HepG2 (cell line): ENCODE results near the gene FOXA1. TPM values are rescaled to one million over a fixed set of nuclear protein-coding genes. Genes with fewer than 3 reads are reported as not detected.

Experiments used
- ATF5 ChIP-seq: sonication (generic); formaldehyde crosslinking; IDR thresholded peaks from 2 replicates; pipeline ENCODE4 v1.4.0; 2020; ENCODE audit warnings: mild to moderate bottlenecking, low read depth, missing genetic modification reagents
- FOXA3 ChIP-seq: IDR thresholded peaks from 2 replicates; pipeline ENCODE4 v1.6.1; 2016; ENCODE audit warnings: missing genetic modification reagents, missing compliant biosample characterization
- GRHL1 ChIP-seq: sonication (generic); formaldehyde crosslinking; conservative IDR thresholded peaks from 2 replicates; pipeline ENCODE4 v1.8.0; 2022; ENCODE audit warnings: missing genetic modification reagents
- GZF1 ChIP-seq: sonication (generic); formaldehyde crosslinking; IDR thresholded peaks from 2 replicates; pipeline ENCODE4 v1.5.1; 2020; ENCODE audit warnings: mild to moderate bottlenecking, missing genetic modification reagents
- HOXA7 ChIP-seq: sonication (generic); formaldehyde crosslinking; IDR thresholded peaks from 2 replicates; pipeline ENCODE4 v1.8.1; 2022; ENCODE audit warnings: mild to moderate bottlenecking, missing genetic modification reagents, moderate library complexity
- HOXA9 ChIP-seq: sonication (generic); formaldehyde crosslinking; IDR thresholded peaks from 2 replicates; pipeline ENCODE4 v1.8.1; 2022; ENCODE audit warnings: missing genetic modification reagents, mild to moderate bottlenecking, moderate library complexity, borderline replicate concordance
- IRF9 ChIP-seq: sonication (generic); formaldehyde crosslinking; IDR thresholded peaks from 2 replicates; pipeline ENCODE4 v1.8.0; 2022; ENCODE audit warnings: missing genetic modification reagents, mild to moderate bottlenecking, borderline replicate concordance
- MED8 ChIP-seq: sonication (generic); formaldehyde crosslinking; IDR thresholded peaks from 2 replicates; pipeline ENCODE4 v1.8.1; 2023; ENCODE audit warnings: mild to moderate bottlenecking, missing genetic modification reagents; ENCODE audit not compliant: insufficient replicate concordance
- NKX3-1 ChIP-seq: sonication (generic); formaldehyde crosslinking; IDR thresholded peaks from 2 replicates; pipeline ENCODE4 v1.5.0; 2020; ENCODE audit warnings: missing genetic modification reagents
- POGZ ChIP-seq: sonication (generic); formaldehyde crosslinking; IDR thresholded peaks from 2 replicates; pipeline ENCODE4 v1.4.0; 2020; ENCODE audit warnings: mild to moderate bottlenecking, missing genetic modification reagents
- RFX5 ChIP-seq: IDR thresholded peaks from 2 replicates; pipeline ENCODE4 v1.6.1; 2011; ENCODE audit warnings: low read depth, low read length, improper control_type of control experiment
- SIX1 ChIP-seq: sonication (generic); formaldehyde crosslinking; IDR thresholded peaks from 2 replicates; pipeline ENCODE4 v1.4.0; 2020; ENCODE audit warnings: missing genetic modification reagents, borderline replicate concordance
- TMF1 ChIP-seq: sonication (generic); formaldehyde crosslinking; IDR thresholded peaks from 2 replicates; pipeline ENCODE4 v1.8.1; 2022; ENCODE audit warnings: low read depth, missing genetic modification reagents
- U2AF2 ChIP-seq: fragments of 200-400 bp; formaldehyde crosslinking; IDR thresholded peaks from 2 replicates; pipeline ENCODE4 v1.6.1; 2017; ENCODE audit warnings: low read depth, mild to moderate bottlenecking, low read length
- ZBTB38 ChIP-seq: sonication (generic); formaldehyde crosslinking; IDR thresholded peaks from 2 replicates; pipeline ENCODE4 v1.5.1; 2020; ENCODE audit warnings: mild to moderate bottlenecking, missing genetic modification reagents
- ZBTB39 ChIP-seq: sonication (generic); formaldehyde crosslinking; IDR thresholded peaks from 2 replicates; pipeline ENCODE4 v1.5.0; 2020; ENCODE audit warnings: missing genetic modification reagents
- ZFP1 ChIP-seq: IDR thresholded peaks from 2 replicates; pipeline ENCODE4 v1.6.1; 2016
- ZFP62 ChIP-seq: sonication (generic); formaldehyde crosslinking; IDR thresholded peaks from 2 replicates; pipeline ENCODE4 v1.4.0; 2020; ENCODE audit warnings: missing genetic modification reagents
- ZNF24 ChIP-seq: fragments of 450-650 bp; IDR thresholded peaks from 2 replicates; pipeline ENCODE4 v1.6.1; 2017; ENCODE audit warnings: antibody characterized with exemption, mild to moderate bottlenecking
- ZNF253 ChIP-seq: sonication (generic); formaldehyde crosslinking; IDR thresholded peaks from 2 replicates; pipeline ENCODE4 v1.8.0; 2022; ENCODE audit warnings: mild to moderate bottlenecking, missing genetic modification reagents, borderline replicate concordance
- ZNF3 ChIP-seq: IDR thresholded peaks from 2 replicates; pipeline ENCODE4 v1.7.0; 2017; ENCODE audit warnings: inconsistent platforms
- ZNF367 ChIP-seq: sonication (generic); formaldehyde crosslinking; IDR thresholded peaks from 2 replicates; pipeline ENCODE4 v1.4.0; 2020; ENCODE audit warnings: missing genetic modification reagents, borderline replicate concordance
- ZNF567 ChIP-seq: sonication (generic); formaldehyde crosslinking; IDR thresholded peaks from 2 replicates; pipeline ENCODE4 v1.8.1; 2023; ENCODE audit warnings: mild to moderate bottlenecking, missing genetic modification reagents, borderline replicate concordance
- ZNF740 ChIP-seq: sonication (generic); formaldehyde crosslinking; IDR thresholded peaks from 2 replicates; pipeline ENCODE4 v1.4.0; 2020; ENCODE audit warnings: missing genetic modification reagents
- ZNF780A ChIP-seq: sonication (generic); formaldehyde crosslinking; IDR thresholded peaks from 2 replicates; pipeline ENCODE4 v1.8.0; 2022; ENCODE audit warnings: mild to moderate bottlenecking, missing genetic modification reagents, moderate library complexity
- polyA plus RNA-seq, 8 experiments: library from polyadenylated mRNA; depleted of rRNA in 3 of 8; stranded (reverse) in 7 of 8; unstranded in 1 of 8; fragments of >200 nt; fragmentation: Illumina TruSeq in 4 of 8; extraction: Trizol in 4 of 8; gene quantifications; 2 replicates each; pipeline versions ENCODE4 v1.2.1 to v1.2.3, GENCODE V29; 2011 to 2016; ENCODE audit warnings: low read depth in 4 of 8, missing spikeins in 1 of 8, mixed read lengths in 1 of 8; ENCODE audit not compliant: insufficient read depth in 1 of 8
- total RNA-seq, 5 experiments: library from RNA; depleted of rRNA; stranded (reverse); fragments of >200 nt; fragmentation: Illumina TruSeq; extraction: Trizol; gene quantifications; 2 replicates each; pipeline ENCODE4 v1.2.3, GENCODE V29; 2016; ENCODE audit warnings: low read depth in 1 of 5

The FOXA1 gene
- total and polyA plus RNA-seq, 2 of the 13 experiments (the other 11 are each of a cell fraction or from before 2014, with no cell fraction given) = 43.4 to 58.6 TPM

- TF ChIP-seq ZBTB39 (CRISPR knock-in tag) (no peak), RFX5 (no peak), ZNF367 (CRISPR knock-in tag) (no peak), ATF5 (no peak), HOXA9 (no peak), ZNF3 (CRISPR knock-in tag) (no peak; the same call in 1 of the 2 replicates), MED8 (CRISPR knock-in tag) (peak; percentile 40), FOXA3 (CRISPR knock-in tag) (peak; percentile 44), U2AF2 (no peak), TMF1 (CRISPR knock-in tag) (no peak), ZFP1 (CRISPR knock-in tag) (0 out of 2 replicates have a peak, but pooled peaks have one; percentile 67), GZF1 (CRISPR knock-in tag) (no peak; the same call in 1 of the 2 replicates), ZNF253 (CRISPR knock-in tag) (no peak; the same call in 1 of the 2 replicates), SIX1 (CRISPR knock-in tag) (no peak), ZBTB38 (CRISPR knock-in tag) (peak; percentile 10; the same call in 1 of the 2 replicates), HOXA7 (CRISPR knock-in tag) (no peak), ZNF24 (peak; percentile 59), ZNF567 (0 out of 2 replicates have a peak, but pooled peaks have one; percentile 31), ZNF780A (CRISPR knock-in tag) (no peak), IRF9 (CRISPR knock-in tag) (peak; percentile 43; the same call in 1 of the 2 replicates), ZFP62 (CRISPR knock-in tag) (no peak), NKX3-1 (CRISPR knock-in tag) (peak; percentile 10; the same call in 1 of the 2 replicates), GRHL1 (CRISPR knock-in tag) (no peak), ZNF740 (no peak; the same call in 1 of the 2 replicates), POGZ (CRISPR knock-in tag) (0 out of 2 replicates have a peak, but pooled peaks have one; percentile 78)
Observed at GRCh38 chr14:37594238-37594970, 645 bp downstream of the FOXA1 start (continued).
